Liver (tissue), 3 donors: ENCODE results near the gene DDIT4.
A peak's percentile ranks its signal among the peaks of the same experiment; 100 is the strongest.

Source experiments
- GABPA ChIP-seq, 2 donors: IDR thresholded peaks in 1 of 2; conservative IDR thresholded peaks in 1 of 2; 2 replicates each; pipeline ENCODE4 v1.6.1; 2016; ENCODE audit warnings: antibody characterized with exemption in 2 of 2, mild to moderate bottlenecking in 1 of 2, moderate library complexity in 1 of 2
- HNF4A ChIP-seq, 2 donors: conservative IDR thresholded peaks; 2 replicates each; pipeline ENCODE4 v1.6.1; 2016; ENCODE audit warnings: antibody characterized with exemption in 2 of 2, mild to moderate bottlenecking in 2 of 2
- JUND ChIP-seq, 2 donors: IDR thresholded peaks; 2 replicates each; pipeline ENCODE4 v1.6.1; 2016; ENCODE audit warnings: antibody characterized with exemption in 2 of 2
- MAX ChIP-seq: IDR thresholded peaks from 2 replicates; pipeline ENCODE4 v1.6.1; 2016; ENCODE audit warnings: antibody characterized with exemption
- NR2F2 ChIP-seq: IDR thresholded peaks from 2 replicates; pipeline ENCODE4 v1.6.1; 2016; ENCODE audit warnings: antibody characterized with exemption
- RAD21 ChIP-seq, 2 donors: IDR thresholded peaks; 2 replicates each; pipeline ENCODE4 v1.6.1; 2016; ENCODE audit warnings: antibody characterized with exemption in 2 of 2, mild to moderate bottlenecking in 2 of 2
- TAF1 ChIP-seq: conservative IDR thresholded peaks from 2 replicates; pipeline ENCODE4 v1.6.1; 2016; ENCODE audit warnings: antibody characterized with exemption, mild to moderate bottlenecking
- YY1 ChIP-seq: IDR thresholded peaks from 2 replicates; pipeline ENCODE4 v1.6.1; 2016; ENCODE audit warnings: antibody characterized with exemption, mild to moderate bottlenecking
- TF ChIP-seq, protein P1 (sequence below): fragments of 150-350 bp; IDR thresholded peaks from 2 replicates; pipeline ENCODE4 v1.5.1; 2017; ENCODE audit warnings: improper control_type of control experiment, low read depth, low read length; ENCODE audit not compliant: missing input control
- TF ChIP-seq, protein P2 (sequence below): IDR thresholded peaks from 2 replicates; pipeline ENCODE4 v1.6.1; 2016; ENCODE audit warnings: antibody characterized with exemption
- donor health status: healthy.
- donor health status: healthy.

GRCh38 chr10:72297805-72298591 is 24.3 kb downstream of the DDIT4 start:
- TF ChIP-seq, protein P1, sequence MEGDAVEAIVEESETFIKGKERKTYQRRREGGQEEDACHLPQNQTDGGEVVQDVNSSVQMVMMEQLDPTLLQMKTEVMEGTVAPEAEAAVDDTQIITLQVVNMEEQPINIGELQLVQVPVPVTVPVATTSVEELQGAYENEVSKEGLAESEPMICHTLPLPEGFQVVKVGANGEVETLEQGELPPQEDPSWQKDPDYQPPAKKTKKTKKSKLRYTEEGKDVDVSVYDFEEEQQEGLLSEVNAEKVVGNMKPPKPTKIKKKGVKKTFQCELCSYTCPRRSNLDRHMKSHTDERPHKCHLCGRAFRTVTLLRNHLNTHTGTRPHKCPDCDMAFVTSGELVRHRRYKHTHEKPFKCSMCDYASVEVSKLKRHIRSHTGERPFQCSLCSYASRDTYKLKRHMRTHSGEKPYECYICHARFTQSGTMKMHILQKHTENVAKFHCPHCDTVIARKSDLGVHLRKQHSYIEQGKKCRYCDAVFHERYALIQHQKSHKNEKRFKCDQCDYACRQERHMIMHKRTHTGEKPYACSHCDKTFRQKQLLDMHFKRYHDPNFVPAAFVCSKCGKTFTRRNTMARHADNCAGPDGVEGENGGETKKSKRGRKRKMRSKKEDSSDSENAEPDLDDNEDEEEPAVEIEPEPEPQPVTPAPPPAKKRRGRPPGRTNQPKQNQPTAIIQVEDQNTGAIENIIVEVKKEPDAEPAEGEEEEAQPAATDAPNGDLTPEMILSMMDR = no peak
- TF ChIP-seq RAD21 (IDR thresholded peaks at IDR 0.05) = peak in 1 of 2 donors; percentile 16
- no peak for TF ChIP-seq NR2F2
- no peak for TF ChIP-seq YY1
- TF ChIP-seq TAF1 = no peak
- no peak for TF ChIP-seq JUND (IDR thresholded peaks at IDR 0.05)
- TF ChIP-seq GABPA (IDR thresholded peaks at IDR 0.05 in 1 of 2, conservative IDR thresholded peaks at IDR 0.05 in 1 of 2) = no peak
- TF ChIP-seq, protein P2, sequence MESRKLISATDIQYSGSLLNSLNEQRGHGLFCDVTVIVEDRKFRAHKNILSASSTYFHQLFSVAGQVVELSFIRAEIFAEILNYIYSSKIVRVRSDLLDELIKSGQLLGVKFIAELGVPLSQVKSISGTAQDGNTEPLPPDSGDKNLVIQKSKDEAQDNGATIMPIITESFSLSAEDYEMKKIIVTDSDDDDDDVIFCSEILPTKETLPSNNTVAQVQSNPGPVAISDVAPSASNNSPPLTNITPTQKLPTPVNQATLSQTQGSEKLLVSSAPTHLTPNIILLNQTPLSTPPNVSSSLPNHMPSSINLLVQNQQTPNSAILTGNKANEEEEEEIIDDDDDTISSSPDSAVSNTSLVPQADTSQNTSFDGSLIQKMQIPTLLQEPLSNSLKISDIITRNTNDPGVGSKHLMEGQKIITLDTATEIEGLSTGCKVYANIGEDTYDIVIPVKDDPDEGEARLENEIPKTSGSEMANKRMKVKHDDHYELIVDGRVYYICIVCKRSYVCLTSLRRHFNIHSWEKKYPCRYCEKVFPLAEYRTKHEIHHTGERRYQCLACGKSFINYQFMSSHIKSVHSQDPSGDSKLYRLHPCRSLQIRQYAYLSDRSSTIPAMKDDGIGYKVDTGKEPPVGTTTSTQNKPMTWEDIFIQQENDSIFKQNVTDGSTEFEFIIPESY = no peak
- TF ChIP-seq HNF4A (conservative IDR thresholded peaks at IDR 0.05) = no peak
- no peak for TF ChIP-seq MAX
